Measurements from ENCODE around the gene LRRC8B. TPM values are rescaled to one million over a fixed set of nuclear protein-coding genes. Genes with fewer than 3 reads are reported as not detected.

The LRRC8B gene
- total and polyA plus RNA-seq, 2 of the 8 experiments (the other 6 are each of a cell fraction or from before 2014, with no cell fraction given), result 18.4 to 29.2 TPM

DNA sequence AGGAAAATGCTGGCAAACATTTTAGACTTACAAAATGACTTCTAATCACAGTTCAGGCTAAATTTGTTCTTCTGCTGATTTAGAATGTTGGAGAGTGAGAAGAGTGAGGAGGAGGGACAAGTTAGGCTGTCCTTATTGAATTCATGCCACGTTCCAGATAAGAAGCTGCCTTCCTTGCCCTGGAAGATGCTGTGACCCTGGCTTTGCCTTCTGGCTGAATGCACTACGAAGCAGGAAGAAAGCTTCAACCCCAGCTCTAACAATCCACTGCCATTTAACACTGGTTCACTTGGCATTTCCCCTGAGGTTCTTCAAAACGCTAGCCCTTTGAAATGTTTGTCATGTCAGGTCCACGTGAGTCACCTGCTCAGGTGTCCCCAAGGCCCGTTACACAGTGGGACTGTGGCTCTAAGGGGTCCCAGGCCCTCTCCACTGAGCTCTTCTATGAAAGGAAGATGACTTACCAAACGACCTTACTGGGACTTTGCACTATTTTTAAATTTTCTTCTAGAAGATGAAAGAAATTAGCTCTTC, 78.3 kb downstream of the LRRC8B start:
- POLR2A ChIA-PET (ENCODE audit: partially characterized antibody), result interaction anchor here (2.3 kb wide), 1 partner anchor 9 kb away, joined by 12 read pairs; no protein-coding TSS in a partner anchor
- TF ChIP-seq RAD21 (IDR thresholded peaks at IDR 0.05 in 1 of 2, conservative IDR thresholded peaks at IDR 0.05 in 1 of 2; ENCODE audit: low read depth in 2 of 2, low read length in 2 of 2) (no peak), SRF (IDR thresholded peaks at IDR 0.05; ENCODE audit: low read depth, low read length) (no peak), TAF1 (IDR thresholded peaks at IDR 0.05; ENCODE audit: low read depth, low read length) (no peak), SP1 (IDR thresholded peaks at IDR 0.05; ENCODE audit: low read depth, low read length) (no peak), POLR2A (IDR thresholded peaks at IDR 0.05; ENCODE audit: control extremely low read depth in 1 of 2, low read depth in 2 of 2, low read length in 2 of 2) (no peak), CBX8 (IDR thresholded peaks at IDR 0.05; ENCODE audit: borderline replicate concordance, low read depth, low read length) (no peak), HDAC6 (IDR thresholded peaks at IDR 0.05; ENCODE audit: low read depth, low read length) (no peak), SIX5 (IDR thresholded peaks at IDR 0.05; ENCODE audit: low read depth, low read length) (no peak), E2F6 (IDR thresholded peaks at IDR 0.05) (no peak), GABPA (IDR thresholded peaks at IDR 0.05; ENCODE audit: borderline replicate concordance, insufficient read depth, low read length) (no peak), TCF12 (IDR thresholded peaks at IDR 0.05; ENCODE audit: low read depth, low read length) (no peak), KDM5A (IDR thresholded peaks at IDR 0.05; ENCODE audit: low read length) (no peak), BCL11A (IDR thresholded peaks at IDR 0.05; ENCODE audit: low read depth in 2 of 2, low read length in 2 of 2) (no peak), TBP (IDR thresholded peaks at IDR 0.05; ENCODE audit: low read depth, low read length) (no peak)

More for the DNA sequence above, 78.3 kb downstream of the LRRC8B start:
- Histone ChIP-seq H2BK20ac (ENCODE audit: low read length) (no peak overlapping the region), H2AFZ (ENCODE audit: low read length) (no peak overlapping the region), H2BK15ac (ENCODE audit: low read length) (no peak overlapping the region), H4K5ac (ENCODE audit: insufficient read length, low read depth, low read length) (no peak overlapping the region), H3K23me2 (ENCODE audit: low read depth, low read length) (no peaks in the 10 kb centered on the region), H3K27me3 (replicated peaks in 1 of 4; ENCODE audit: control insufficient read depth in 3 of 4, extremely low read depth in 1 of 4, insufficient read depth in 3 of 4, low read length in 3 of 4) (no peaks in the 10 kb centered on the region; a peak in 1 of 7 replicates), H3K4ac (replicated peaks; ENCODE audit: insufficient read length, low read depth, low read length) (no peak overlapping the region), H3K9me3 (ENCODE audit: insufficient read depth in 2 of 2, low read depth in 1 of 2, low read length in 1 of 2) (no peaks in the 10 kb centered on the region), H4K8ac (ENCODE audit: extremely low read depth, insufficient read depth, low read length) (no peak overlapping the region), H2AK5ac (ENCODE audit: low read depth, low read length) (no peak overlapping the region), H2BK120ac (replicated peaks; ENCODE audit: low read depth, low read length) (no peak overlapping the region), H3K18ac (ENCODE audit: extremely low read depth, low read length) (no peak overlapping the region), H3K4me1 (replicated peaks in 1 of 4; ENCODE audit: control insufficient read depth in 3 of 4, insufficient read depth in 4 of 4, low read length in 3 of 4) (peaks cover 2 to 14% (median 9%) of the 10 kb centered on the region in 4 experiments; a peak in 5 of 7 replicates), H3K79me1 (ENCODE audit: low read depth, low read length) (no peaks in the 10 kb centered on the region), H3K9ac (replicated peaks in 1 of 4; ENCODE audit: extremely low read depth in 1 of 4, low read depth in 3 of 4, low read length in 3 of 4) (no peak overlapping the region), H3K4me2 (ENCODE audit: insufficient read depth in 1 of 2, low read depth in 2 of 2, low read length in 2 of 2) (no peak overlapping the region), H3K27ac (ENCODE audit: low read depth, low read length) (no peak overlapping the region), H3K56ac (replicated peaks; ENCODE audit: insufficient read length, low read depth, low read length) (no peak overlapping the region), H3K14ac (ENCODE audit: insufficient read length) (no peak overlapping the region), H4K20me1 (replicated peaks in 1 of 2; ENCODE audit: control insufficient read depth in 1 of 2, insufficient read depth in 2 of 2, low read length in 2 of 2) (no peaks in the 10 kb centered on the region), H2BK5ac (ENCODE audit: low read depth, low read length) (no peak overlapping the region), H3K79me2 (ENCODE audit: control insufficient read depth in 1 of 2, insufficient read depth in 2 of 2, low read length in 2 of 2) (no peaks in the 10 kb centered on the region), H3K4me3 (ENCODE audit: extremely low read depth in 1 of 4, insufficient read depth in 2 of 4, low read depth in 3 of 4, low read length in 4 of 4) (no peak overlapping the region), H3K23ac (ENCODE audit: insufficient read length) (no peak overlapping the region), H4K91ac (replicated peaks; ENCODE audit: insufficient read length, low read length) (no peak overlapping the region), H3K36me3 (ENCODE audit: control insufficient read depth in 2 of 4, insufficient read depth in 4 of 4, low read length in 3 of 4) (no peaks in the 10 kb centered on the region), H2BK12ac (ENCODE audit: low read depth, low read length) (no peak overlapping the region)
- FAIRE-seq (no peak), DNase-seq (ENCODE audit: low read depth in 1 of 2, low spot score in 2 of 2) (no peak)
- CTCF ChIA-PET (ENCODE audit: partially characterized antibody), result interaction anchor here (0.8 to 4.8 kb wide), 8 partner anchors 13 to 160 kb away, joined by 3 to 28 read pairs (median 6); no protein-coding TSS in a partner anchor
- 70% methylated on average over 6 of the region's 6 CpGs; no CpG with 5 or more reads in 1 of the 2 experiments for WGBS, 2 experiments (ENCODE audit: extremely low coverage in 1 of 2, insufficient coverage in 1 of 2, insufficient read length in 1 of 2, insufficient replicate concordance in 2 of 2, low coverage in 1 of 2, low lambda C conversion rate in 2 of 2, missing lambda C conversion rate in 1 of 2)

All from H1 (cell line).